HepG2 (cell line): ENCODE results near the gene CBR4. TPM values are rescaled to one million over a fixed set of nuclear protein-coding genes. Genes with fewer than 3 reads are reported as not detected.
A peak's percentile ranks its signal among the peaks of the same experiment; 100 is the strongest.

ENCODE experiments used
- AKAP8 ChIP-seq: sonication (generic); formaldehyde crosslinking; IDR thresholded peaks from 2 replicates; pipeline ENCODE4 v1.5.1; 2020; ENCODE audit warnings: mild to moderate bottlenecking, missing genetic modification reagents
- ATF7-NPFF ChIP-seq: sonication (generic); formaldehyde crosslinking; IDR thresholded peaks from 2 replicates; pipeline ENCODE4 v1.8.1; 2023; ENCODE audit warnings: mild to moderate bottlenecking, low read depth, missing genetic modification reagents, moderate library complexity
- CHD2 ChIP-seq: IDR thresholded peaks from 2 replicates; pipeline ENCODE4 v1.6.1; 2011; ENCODE audit warnings: low read depth, low read length, improper control_type of control experiment
- EEA1 ChIP-seq: sonication (generic); formaldehyde crosslinking; IDR thresholded peaks from 2 replicates; pipeline ENCODE4 v1.5.1; 2020; ENCODE audit warnings: mild to moderate bottlenecking, missing genetic modification reagents, borderline replicate concordance
- GZF1 ChIP-seq: sonication (generic); formaldehyde crosslinking; IDR thresholded peaks from 2 replicates; pipeline ENCODE4 v1.5.1; 2020; ENCODE audit warnings: mild to moderate bottlenecking, missing genetic modification reagents
- KDM3A ChIP-seq: IDR thresholded peaks from 2 replicates; pipeline ENCODE4 v1.6.1; 2018; ENCODE audit warnings: low read depth, missing compliant biosample characterization
- MAX ChIP-seq: IDR thresholded peaks from 2 replicates; pipeline ENCODE4 v1.6.1; 2012; ENCODE audit warnings: inconsistent platforms
- PAX8 ChIP-seq: sonication (generic); formaldehyde crosslinking; IDR thresholded peaks from 2 replicates; pipeline ENCODE4 v1.8.0; 2022; ENCODE audit warnings: mild to moderate bottlenecking, missing genetic modification reagents, borderline replicate concordance
- TSC22D2 ChIP-seq: sonication (generic); formaldehyde crosslinking; IDR thresholded peaks from 2 replicates; pipeline ENCODE4 v1.5.1; 2020; ENCODE audit warnings: missing genetic modification reagents, mild to moderate bottlenecking, borderline replicate concordance
- XBP1 ChIP-seq: sonication (generic); formaldehyde crosslinking; IDR thresholded peaks from 2 replicates; pipeline ENCODE4 v1.5.0; 2020; ENCODE audit warnings: missing genetic modification reagents
- ZNF234 ChIP-seq: sonication (generic); formaldehyde crosslinking; conservative IDR thresholded peaks from 2 replicates; pipeline ENCODE4 v1.5.1; 2020; ENCODE audit warnings: mild to moderate bottlenecking, missing genetic modification reagents
- ZNF329 ChIP-seq: sonication (generic); formaldehyde crosslinking; IDR thresholded peaks from 2 replicates; pipeline ENCODE4 v1.9.0; 2021; ENCODE audit warnings: low read depth, mild to moderate bottlenecking, missing genetic modification reagents
- ZNF383 ChIP-seq: sonication (generic); formaldehyde crosslinking; IDR thresholded peaks from 2 replicates; pipeline ENCODE4 v1.4.0; 2020; ENCODE audit warnings: missing genetic modification reagents, mild to moderate bottlenecking, borderline replicate concordance
- ZNF430 ChIP-seq: sonication (generic); formaldehyde crosslinking; IDR thresholded peaks from 2 replicates; pipeline ENCODE4 v1.9.0; 2021; ENCODE audit warnings: mild to moderate bottlenecking, missing genetic modification reagents
- ZNF772 ChIP-seq: sonication (generic); formaldehyde crosslinking; IDR thresholded peaks from 2 replicates; pipeline ENCODE4 v1.5.0; 2020; ENCODE audit warnings: mild to moderate bottlenecking, missing genetic modification reagents
- polyA plus RNA-seq, 8 experiments: library from polyadenylated mRNA; depleted of rRNA in 3 of 8; stranded (reverse) in 7 of 8; unstranded in 1 of 8; fragments of >200 nt; fragmentation: Illumina TruSeq in 4 of 8; extraction: Trizol in 4 of 8; gene quantifications; 2 replicates each; pipeline versions ENCODE4 v1.2.1 to v1.2.3, GENCODE V29; 2011 to 2016; ENCODE audit warnings: low read depth in 4 of 8, missing spikeins in 1 of 8, mixed read lengths in 1 of 8; ENCODE audit not compliant: insufficient read depth in 1 of 8
- total RNA-seq, 5 experiments: library from RNA; depleted of rRNA; stranded (reverse); fragments of >200 nt; fragmentation: Illumina TruSeq; extraction: Trizol; gene quantifications; 2 replicates each; pipeline ENCODE4 v1.2.3, GENCODE V29; 2016; ENCODE audit warnings: low read depth in 1 of 5
- TF ChIP-seq, protein P1 (sequence below): sonication (generic); formaldehyde crosslinking; IDR thresholded peaks from 2 replicates; pipeline ENCODE4 v1.4.0; 2020; ENCODE audit warnings: mild to moderate bottlenecking, missing genetic modification reagents
- TF ChIP-seq, protein P2 (sequence below): sonication (generic); formaldehyde crosslinking; IDR thresholded peaks from 2 replicates; pipeline ENCODE4 v1.5.0; 2020; ENCODE audit warnings: missing genetic modification reagents, mild to moderate bottlenecking, borderline replicate concordance
- TF ChIP-seq, protein P3 (sequence below): sonication (generic); formaldehyde crosslinking; IDR thresholded peaks from 2 replicates; pipeline ENCODE4 v1.8.1; 2023; ENCODE audit warnings: mild to moderate bottlenecking, moderate library complexity, missing genetic modification reagents

CBR4 gene
- total and polyA plus RNA-seq, 2 of the 13 experiments (the other 11 are each of a cell fraction or from before 2014, with no cell fraction given) = 7.3 to 20.7 TPM

DNA sequence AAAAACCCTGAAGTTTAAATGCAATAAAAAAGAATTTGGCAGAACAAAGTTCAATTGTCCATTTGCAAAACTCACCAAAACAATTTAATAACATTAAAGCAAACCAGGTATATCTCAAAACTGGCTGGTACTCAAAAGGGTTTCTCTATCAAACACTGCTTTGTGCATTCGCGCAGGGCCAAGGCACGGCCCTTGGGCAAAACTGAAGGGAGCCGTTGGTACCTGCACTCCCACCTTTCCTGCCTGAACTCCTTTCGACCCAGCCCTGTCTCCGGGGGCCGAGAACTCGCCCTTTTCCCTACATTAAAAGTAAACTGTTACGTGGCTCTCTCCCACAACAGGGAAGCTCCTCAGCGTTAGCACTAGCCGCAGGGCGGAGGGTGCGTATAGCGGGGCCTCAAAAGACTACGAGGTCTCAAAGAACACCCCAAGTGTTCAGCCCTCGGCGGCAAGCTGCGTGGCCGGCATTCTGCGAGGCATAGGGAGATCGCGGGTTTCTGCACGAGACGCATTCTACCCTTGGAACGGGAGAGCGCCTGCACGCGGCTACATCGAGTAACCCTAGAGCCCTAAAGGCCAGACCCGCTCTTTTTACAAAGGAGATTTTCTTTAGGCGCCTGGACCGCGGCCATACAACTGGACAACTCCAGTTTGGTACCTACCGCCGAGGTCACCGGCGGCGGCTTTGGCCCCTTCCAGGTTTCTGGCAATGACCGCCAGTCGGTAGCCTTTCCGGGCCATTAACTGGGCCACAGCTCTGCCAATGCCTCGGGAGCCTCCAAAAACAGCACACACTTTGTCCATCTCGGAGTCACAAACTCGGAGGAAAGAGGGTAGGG, 550 bp downstream of the CBR4 start (continued):
- TF ChIP-seq, protein P1, sequence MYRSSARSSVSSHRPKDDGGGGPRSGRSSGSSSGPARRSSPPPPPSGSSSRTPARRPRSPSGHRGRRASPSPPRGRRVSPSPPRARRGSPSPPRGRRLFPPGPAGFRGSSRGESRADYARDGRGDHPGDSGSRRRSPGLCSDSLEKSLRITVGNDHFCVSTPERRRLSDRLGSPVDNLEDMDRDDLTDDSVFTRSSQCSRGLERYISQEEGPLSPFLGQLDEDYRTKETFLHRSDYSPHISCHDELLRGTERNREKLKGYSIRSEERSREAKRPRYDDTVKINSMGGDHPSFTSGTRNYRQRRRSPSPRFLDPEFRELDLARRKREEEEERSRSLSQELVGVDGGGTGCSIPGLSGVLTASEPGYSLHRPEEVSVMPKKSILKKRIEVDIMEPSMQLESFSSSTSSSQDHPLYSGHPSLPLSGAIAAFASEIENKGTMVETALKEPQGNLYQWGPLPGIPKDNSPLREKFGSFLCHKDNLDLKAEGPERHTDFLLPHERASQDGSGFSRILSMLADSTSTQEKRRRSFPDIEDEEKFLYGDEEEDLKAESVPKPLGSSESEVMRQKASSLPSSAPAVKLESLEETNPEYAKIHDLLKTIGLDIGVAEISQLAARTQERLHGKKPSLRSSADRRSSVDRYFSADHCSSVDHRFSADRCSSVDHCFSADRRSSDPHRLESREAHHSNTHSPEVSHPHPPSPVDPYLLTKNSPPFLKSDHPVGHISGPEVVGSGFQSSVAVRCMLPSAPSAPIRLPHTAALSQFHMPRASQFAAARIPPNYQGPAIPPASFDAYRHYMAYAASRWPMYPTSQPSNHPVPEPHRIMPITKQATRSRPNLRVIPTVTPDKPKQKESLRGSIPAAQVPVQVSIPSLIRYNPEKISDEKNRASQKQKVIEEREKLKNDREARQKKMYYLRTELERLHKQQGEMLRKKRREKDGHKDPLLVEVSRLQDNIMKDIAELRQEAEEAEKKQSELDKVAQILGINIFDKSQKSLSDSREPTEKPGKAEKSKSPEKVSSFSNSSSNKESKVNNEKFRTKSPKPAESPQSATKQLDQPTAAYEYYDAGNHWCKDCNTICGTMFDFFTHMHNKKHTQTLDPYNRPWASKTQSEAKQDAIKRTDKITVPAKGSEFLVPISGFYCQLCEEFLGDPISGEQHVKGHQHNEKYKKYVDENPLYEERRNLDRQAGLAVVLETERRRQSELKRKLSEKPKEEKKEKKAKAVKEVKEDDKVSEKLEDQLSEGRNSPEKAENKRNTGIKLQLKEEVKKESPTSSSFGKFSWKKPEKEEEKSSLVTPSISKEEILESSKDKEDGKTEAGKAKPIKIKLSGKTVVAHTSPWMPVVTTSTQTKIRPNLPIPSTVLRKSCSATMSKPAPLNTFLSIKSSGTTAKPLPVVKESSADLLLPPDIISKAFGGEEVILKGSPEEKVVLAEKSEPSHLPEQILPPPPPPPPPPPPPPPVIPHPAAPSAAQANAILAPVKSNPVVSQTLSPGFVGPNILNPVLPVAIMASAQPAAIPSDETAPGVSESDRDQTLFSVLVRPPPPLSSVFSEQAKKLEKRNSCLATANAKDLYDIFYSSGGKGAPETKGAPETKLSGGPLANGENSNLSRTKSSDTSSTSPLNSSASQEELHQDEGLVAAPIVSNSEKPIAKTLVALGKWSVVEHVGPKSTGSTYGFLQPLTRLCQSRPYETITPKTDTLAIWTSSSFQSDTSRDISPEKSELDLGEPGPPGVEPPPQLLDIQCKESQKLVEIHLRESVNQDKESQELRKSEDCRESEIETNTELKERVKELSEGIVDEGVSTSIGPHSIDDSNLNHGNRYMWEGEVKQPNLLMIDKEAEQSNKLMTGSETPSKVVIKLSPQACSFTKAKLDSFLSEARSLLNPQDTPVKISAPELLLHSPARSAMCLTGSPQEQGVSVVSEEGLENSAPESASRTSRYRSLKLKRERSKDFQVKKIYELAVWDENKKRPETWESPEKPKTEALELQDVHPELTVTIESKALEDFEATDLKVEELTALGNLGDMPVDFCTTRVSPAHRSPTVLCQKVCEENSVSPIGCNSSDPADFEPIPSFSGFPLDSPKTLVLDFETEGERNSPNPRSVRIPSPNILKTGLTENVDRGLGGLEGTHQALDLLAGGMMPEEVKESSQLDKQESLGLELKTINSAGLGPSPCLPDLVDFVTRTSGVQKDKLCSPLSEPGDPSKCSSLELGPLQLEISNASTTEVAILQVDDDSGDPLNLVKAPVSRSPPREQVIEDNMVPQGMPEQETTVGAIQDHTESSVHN = no peak
- TF ChIP-seq, protein P2, sequence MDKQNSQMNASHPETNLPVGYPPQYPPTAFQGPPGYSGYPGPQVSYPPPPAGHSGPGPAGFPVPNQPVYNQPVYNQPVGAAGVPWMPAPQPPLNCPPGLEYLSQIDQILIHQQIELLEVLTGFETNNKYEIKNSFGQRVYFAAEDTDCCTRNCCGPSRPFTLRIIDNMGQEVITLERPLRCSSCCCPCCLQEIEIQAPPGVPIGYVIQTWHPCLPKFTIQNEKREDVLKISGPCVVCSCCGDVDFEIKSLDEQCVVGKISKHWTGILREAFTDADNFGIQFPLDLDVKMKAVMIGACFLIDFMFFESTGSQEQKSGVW = no peak
- TF ChIP-seq ZNF234 (CRISPR knock-in tag) (no peak), AKAP8 (no peak), ZNF430 (CRISPR knock-in tag) (no peak; the same call in 1 of the 2 replicates), ZNF383 (CRISPR knock-in tag) (0 out of 2 replicates have a peak, but pooled peaks have one; percentile 3), KDM3A (CRISPR knock-in tag) (no peak), CHD2 (no peak), ATF7-NPFF (CRISPR knock-in tag) (peak; percentile 48; the same call in 1 of the 2 replicates), ZNF772 (0 out of 2 replicates have a peak, but pooled peaks have one; percentile 27), PAX8 (CRISPR knock-in tag) (no peak; the same call in 1 of the 2 replicates), MAX (peak; percentile 85), EEA1 (no peak), GZF1 (CRISPR knock-in tag) (0 out of 2 replicates have a peak, but pooled peaks have one; percentile 33), XBP1 (CRISPR knock-in tag) (peak; percentile 49; the same call in 1 of the 2 replicates), TSC22D2 (no peak), ZNF329 (no peak)
- TF ChIP-seq, protein P3, sequence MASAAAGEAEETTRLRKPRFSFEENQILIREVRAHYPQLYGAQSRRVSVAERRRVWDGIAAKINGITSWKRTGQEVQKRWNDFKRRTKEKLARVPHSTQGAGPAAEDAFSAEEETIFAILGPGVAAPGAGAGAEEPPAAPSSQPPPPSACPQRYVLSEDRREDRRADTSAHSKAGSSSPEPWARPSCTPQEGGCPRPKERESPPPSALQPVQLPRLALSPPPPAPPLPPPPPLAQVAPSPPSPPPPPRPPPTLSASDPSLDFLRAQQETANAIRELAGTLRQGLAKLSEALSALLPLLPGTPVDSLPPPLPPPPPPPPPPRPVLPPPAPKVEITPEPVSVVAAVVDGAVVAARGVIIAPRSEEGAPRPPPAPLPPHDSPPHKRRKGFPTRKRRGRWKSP = 0 out of 2 replicates have a peak, but pooled peaks have one; percentile 64
